Glomerular endothelial cell (primary cell): ENCODE data around the gene UFC1. TPM values are rescaled to one million over a fixed set of nuclear protein-coding genes. Genes with fewer than 3 reads are reported as not detected.
A peak's percentile ranks its signal among the peaks of the same experiment; 100 is the strongest.

Experiments
- DNase-seq: peaks from one replicate; pipeline ENCODE4 v3.0.0-alpha.2; 2011; ENCODE audit warnings: low read depth, low spot score; ENCODE audit errors: extremely low read depth
- total RNA-seq: library from RNA; depleted of rRNA; stranded (reverse); fragments of >200 nt; gene quantifications from 2 replicates; pipeline ENCODE4 v1.2.3, GENCODE V29; 2015

UFC1 gene
- total RNA-seq, 1 donor from 2014 or later = 58.5 TPM

DNA sequence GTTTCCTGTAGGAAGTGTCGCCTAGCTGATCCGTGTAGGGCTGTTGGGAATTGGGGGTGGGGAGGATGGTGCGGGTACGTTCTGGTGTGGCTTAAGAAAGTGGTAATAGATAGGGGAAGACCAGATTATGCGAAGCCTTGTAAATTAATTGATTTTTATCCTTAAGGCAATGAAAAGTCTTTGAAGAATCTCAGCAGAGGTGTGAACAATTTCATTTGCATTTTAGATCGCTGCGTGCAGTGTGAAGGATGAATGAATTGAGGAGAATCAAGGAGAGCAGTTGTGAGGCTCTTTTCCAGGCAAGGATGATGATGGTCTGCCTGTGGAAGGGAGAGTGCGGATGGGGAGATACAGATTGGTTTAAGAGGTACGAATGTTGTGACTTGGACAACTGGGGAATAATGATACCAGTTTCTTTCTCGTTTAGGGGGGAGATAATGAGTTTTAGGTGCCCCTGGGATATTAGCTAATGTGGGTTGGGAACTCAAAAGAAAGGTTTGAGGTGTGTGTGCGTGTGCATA is 20.5 kb upstream of the UFC1 start:
- no peak for DNase-seq

DNA sequence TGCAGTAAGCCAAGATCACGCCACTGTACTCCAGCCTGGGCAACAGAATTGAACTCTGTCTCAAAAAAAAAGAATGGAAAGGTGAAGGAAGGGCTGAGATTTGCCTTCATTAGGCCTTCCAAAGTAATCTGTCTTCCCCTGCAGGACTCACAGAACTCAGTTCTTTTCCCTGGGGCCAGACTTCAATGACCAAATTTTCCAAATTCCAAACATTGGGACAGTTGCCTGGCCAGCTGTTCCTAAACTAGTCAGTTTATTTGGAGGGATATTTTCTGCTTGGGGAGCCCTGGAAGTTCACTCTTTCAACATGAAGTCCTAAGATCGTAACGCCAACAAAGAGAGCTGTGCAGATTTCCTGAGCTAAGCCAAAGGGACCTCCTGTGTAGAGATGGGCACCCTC is 15.9 kb upstream of the UFC1 start:
- no peak for DNase-seq

DNA sequence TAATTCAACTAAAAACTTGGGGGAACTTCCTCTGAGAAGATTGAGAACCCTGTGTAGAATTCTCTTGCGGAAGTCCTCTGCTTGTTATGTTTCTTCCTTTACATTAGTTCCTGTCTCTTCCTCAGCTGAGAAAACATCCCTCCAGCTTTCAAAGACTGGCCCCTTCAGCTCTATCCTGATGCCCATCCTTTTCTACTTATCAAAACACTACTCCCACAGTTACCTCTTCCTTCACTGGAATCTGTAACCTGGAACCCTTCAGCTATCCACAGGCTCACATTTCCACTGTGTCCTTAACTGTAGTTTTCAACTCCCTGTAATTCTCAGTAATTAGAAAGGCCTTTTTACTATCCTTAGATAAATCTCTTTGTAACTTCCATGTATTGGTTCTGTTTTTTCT is 15.3 kb upstream of the UFC1 start:
- no peak for DNase-seq

DNA sequence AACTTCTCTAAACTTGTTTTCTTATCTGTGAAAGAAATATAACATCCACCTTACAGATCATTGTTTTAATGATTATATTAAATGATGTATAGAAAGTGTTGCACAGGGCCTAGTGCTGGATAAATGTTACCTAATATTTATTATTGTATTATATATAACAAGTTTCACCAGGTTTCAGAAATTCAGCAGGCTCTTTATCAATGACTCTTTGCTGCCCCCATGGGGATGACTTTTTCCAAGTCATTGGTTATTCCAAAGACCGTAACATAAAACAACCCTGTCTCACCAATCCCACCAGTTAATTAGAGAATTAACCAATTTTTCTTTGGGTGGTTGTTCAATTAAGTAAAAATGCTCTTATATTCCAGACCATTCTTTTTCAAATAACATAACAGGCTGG is 14.0 kb upstream of the UFC1 start:
- no peak for DNase-seq

DNA sequence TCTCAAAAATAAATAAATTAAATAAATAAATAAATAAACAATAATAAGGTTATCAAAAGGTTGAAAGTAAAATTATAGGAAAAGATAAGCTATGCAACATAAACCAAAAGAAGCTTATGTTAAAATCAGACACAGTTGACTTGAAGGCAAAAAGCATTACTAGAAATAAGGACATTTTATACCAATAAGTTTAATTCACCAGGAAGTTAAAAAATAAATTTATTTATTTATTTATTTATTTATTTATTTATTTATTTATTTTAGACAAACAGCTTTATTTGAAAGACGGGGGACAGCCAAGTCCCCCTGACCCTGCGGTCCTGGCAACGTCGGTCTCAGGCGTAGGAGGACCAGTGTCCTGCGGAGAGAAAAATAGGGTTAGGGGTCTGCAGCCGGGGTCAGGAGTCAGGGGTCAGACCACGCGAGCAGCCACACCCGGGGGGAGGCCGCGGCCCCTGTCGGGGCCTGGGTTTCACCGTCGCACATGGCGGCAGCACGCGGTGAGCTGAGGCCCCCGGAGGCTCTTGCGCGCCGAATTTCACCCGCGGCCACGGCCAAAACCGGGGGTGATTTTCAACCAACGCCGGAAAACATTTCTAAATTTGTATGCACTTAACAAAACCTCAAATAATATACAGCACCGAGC is 12.9 kb upstream of the UFC1 start:
- no peak for DNase-seq

DNA sequence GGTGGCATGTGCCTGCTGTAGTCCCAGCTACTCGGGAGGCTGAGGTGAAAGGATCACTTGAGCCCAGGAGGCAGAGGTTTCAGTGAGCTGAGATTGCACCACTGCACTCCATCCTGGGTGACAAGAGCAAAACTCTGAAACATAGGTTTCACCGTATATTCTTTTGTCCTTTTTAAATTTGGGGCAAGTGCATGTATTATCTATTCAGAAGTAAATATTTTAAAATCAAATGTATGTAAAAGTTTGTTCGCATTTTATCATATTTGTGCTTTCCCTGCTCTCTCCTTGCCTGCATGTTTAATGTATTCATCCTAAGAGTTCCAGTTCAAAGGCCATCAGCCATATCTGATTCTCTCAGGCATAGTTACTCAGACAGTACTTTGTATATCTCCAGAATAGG is 7.9 kb upstream of the UFC1 start:
- no peak for DNase-seq

DNA sequence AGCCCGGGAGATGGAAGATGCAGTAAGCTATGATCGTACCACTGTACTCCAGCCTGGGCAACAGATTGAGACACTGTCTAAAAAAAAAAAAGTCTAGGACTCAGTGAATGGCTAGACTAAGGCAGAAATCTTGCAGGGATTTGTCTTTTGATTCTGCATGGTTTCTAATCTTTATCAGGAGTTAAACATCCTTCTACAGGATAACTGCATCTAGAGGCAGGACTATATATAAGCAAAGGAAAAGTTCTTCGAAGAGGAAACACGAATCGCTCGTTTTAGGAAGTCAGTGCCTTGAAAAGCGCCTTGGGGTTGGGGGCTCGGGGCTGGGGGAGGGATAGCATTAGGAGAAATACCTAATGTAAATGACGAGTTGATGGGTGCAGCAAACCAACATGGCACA is 602 bp upstream of the UFC1 start:
- DNase-seq = no peak

DNA sequence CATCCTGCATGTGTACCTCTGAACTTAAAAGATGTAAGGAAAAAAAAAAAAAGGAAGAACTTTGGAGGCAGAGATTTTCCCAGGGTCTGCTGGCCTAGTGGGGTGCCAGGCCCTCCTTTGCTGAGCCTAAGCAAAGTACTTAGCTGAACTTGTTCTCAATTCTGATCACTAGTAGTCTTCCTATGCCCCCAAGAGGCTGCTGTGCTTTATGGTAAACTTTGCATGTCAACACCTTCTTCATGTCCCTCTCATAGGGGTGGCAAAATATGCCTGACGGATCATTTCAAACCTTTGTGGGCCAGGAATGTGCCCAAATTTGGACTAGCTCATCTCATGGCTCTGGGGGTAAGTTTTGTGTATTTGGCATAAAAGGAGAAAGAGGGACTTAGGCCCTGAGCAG is 4.1 kb downstream of the UFC1 start:
- DNase-seq = no peak

DNA sequence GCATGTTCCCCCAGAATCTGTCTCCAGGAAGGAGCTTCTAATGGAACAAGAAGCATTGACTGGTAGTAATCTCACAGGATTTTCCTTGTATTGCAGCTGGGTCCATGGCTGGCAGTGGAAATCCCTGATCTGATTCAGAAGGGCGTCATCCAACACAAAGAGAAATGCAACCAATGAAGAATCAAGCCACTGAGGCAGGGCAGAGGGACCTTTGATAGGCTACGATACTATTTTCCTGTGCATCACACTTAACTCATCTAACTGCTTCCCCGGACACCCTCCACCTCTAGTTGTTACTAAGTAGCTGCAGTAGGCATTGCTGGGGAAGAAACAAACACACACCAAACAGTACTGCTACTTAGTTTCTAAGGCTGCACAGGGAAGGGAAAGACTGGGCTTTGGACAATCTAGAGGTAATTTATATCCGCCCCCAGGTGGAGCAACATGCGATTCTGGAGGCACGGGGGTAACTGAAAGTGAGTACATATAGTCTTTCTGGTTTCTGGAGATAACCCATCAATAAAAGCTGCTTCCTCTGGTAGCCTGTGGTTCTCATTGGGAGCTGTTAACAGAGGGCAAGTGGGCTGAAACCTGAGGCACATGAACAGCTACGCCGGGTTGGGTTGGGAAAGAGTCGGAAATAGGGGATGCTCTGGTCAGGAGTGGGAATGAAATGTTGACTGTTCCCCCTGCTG is 4.7 kb downstream of the UFC1 start:
- DNase-seq = no peak

DNA sequence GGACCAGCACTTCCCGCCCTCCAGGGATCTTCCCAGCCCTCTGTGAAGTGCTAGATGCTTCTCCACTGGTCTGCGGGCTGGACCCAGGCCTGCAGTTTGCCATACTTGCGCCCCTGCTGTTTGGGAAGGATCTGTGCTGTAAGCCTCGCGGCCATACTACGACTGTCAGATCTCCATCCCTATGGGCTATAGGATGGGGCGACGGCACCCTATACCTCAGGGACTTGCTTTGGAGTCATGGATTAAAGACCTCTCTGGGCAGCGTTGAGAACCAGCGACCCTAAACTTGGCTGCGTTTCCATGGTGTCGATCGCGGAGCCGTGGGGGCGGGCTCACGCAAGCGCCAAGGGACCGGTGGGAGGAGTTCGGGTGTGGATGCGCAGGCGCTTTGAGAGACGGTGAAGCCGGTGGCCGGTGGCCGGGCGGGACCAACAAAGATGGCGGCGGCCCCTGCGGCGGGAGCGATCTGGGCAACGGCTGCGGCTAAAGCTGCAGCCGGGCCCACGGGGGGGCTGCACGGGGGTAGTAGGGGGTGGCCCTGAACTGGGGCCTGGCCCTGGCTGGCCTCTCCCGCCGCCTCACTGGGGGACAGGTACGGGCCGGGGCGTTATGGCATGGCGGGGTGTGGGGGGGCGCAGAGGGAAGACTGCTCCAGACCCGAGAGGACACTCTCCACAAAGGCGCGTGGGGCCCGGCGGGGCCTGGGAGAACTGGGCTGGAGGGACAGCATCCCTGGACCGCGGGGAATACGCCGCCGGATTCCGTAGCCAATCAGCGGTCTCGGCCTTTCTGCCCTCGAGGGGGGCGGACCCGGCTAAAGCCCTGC is 5.5 kb downstream of the UFC1 start, which contains the start of gene USP21:
TSS of gene USP21 (plus strand) at position 414 of the 826 bp plus-strand sequence. CDS start 1,141 bp downstream, outside the sequence.
- DNase-seq = no peak

DNA sequence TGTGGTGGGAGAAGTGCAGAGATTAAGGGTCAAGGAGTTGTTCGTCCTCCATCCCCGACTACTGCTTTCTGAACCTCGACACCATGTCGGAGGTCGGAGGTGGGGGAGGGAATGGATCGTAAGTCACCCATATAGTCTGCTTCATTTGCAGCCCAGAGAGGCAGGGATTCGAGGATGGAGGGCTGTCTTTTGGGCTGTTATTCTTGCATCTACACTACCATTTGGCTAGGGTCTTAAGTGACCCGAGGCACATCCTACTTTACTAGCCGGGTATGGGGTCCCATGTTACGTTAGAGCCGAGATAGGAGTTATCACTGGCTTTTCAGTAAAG is 6.1 kb downstream of the UFC1 start:
- DNase-seq = no peak

DNA sequence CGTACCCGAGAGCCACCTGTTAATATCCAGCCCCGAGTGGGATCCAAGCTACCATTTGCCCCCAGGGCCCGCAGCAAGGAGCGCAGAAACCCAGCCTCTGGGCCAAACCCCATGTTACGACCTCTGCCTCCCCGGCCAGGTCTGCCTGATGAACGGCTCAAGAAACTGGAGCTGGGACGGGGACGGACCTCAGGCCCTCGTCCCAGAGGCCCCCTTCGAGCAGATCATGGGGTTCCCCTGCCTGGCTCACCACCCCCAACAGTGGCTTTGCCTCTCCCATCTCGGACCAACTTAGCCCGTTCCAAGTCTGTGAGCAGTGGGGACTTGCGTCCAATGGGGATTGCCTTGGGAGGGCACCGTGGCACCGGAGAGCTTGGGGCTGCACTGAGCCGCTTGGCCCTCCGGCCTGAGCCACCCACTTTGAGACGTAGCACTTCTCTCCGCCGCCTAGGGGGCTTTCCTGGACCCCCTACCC is 6.9 kb downstream of the UFC1 start:
- DNase-seq = no peak

DNA sequence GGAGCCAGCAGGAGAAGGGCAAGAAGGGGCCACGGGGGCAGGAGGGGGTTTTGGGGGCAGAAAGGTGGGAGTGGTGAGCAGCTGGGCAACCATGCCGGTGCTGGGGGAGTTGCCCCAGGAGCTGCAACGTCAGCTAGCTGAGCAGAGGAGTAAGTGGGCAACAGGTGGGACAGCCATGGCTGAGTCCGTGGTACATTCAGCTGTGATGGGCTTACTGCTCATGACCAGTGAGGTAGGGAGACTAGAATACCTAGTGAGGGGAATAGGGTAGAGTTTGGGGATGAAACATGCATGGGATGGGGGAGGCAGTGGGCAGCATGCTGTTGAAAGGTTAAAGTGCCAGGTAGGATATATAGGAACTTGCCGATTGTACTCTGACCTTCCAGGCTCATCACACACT is 7.9 kb downstream of the UFC1 start:
- DNase-seq = no peak

DNA sequence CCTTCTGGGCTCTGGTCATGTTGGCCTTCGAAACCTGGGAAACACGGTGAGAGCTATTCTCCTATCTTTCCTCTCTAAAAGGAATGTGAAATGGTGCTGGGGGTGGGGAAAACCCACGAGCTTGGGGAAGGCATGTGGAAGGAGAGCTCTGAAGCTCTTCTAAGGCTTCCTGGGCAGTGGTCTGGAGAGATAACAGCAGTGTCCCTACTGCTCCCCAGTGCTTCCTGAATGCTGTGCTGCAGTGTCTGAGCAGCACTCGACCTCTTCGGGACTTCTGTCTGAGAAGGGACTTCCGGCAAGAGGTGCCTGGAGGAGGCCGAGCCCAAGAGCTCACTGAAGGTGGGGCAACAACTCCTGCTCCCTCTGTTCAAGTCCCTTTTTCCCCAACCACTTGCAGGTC is 8.3 kb downstream of the UFC1 start:
- DNase-seq = no peak

DNA sequence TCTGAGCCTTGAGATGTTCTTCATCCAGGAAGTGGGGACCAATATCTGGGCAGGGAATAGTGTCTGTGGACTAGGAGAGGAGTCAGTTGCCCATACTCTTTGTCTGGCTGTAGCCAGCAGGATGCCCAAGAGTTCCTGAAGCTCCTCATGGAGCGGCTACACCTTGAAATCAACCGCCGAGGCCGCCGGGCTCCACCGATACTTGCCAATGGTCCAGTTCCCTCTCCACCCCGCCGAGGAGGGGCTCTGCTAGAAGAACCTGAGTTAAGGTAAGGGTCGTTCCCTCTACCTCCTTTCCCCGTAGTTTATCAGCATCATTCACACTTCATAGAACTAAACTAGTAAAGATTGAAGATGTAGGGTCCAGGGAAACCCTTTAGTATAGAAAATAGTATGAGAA is 9.0 kb downstream of the UFC1 start:
- DNase-seq = no peak

DNA sequence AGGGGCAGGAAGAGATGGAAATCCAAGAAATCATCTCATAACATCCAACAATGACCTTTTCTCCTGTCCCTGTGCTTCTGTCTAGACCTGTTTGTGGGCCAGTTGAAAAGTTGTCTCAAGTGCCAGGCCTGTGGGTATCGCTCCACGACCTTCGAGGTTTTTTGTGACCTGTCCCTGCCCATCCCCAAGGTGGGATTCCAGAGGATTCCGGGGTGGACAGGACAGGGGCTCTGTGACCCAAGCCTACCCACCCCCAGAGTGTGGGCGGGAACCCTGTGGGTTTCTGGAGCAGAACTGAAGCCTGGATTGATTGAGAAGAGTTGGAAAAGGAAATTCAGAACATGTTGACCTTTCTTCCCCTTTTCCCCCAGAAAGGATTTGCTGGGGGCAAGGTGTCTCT is 10.0 kb downstream of the UFC1 start:
- no peak for DNase-seq

DNA sequence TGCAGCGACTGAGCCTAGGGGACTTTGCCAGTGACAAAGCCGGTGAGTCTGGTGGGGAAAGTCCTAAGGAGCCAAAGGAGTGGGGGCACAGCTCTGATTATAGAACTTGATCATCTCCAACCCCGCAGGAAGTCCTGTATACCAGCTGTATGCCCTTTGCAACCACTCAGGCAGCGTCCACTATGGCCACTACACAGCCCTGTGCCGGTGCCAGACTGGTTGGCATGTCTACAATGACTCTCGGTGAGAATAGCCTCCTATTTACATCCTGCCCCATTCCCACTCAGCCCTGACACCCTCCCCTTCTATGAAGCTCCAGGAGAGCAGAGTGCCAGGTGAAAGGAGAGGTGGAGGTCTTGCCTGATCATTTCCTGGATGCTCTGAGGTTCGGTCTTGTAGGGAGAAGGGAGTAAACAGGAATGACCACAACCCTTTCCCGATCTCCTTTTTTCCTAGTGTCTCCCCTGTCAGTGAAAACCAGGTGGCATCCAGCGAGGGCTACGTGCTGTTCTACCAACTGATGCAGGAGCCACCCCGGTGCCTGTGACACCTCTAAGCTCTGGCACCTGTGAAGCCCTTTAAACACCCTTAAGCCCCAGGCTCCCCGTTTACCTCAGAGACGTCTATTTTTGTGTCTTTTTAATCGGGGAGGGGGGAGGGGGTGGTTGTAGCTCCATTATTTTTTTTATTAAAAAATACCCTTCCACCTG is 11.3 kb downstream of the UFC1 start:
- no peak for DNase-seq

DNA sequence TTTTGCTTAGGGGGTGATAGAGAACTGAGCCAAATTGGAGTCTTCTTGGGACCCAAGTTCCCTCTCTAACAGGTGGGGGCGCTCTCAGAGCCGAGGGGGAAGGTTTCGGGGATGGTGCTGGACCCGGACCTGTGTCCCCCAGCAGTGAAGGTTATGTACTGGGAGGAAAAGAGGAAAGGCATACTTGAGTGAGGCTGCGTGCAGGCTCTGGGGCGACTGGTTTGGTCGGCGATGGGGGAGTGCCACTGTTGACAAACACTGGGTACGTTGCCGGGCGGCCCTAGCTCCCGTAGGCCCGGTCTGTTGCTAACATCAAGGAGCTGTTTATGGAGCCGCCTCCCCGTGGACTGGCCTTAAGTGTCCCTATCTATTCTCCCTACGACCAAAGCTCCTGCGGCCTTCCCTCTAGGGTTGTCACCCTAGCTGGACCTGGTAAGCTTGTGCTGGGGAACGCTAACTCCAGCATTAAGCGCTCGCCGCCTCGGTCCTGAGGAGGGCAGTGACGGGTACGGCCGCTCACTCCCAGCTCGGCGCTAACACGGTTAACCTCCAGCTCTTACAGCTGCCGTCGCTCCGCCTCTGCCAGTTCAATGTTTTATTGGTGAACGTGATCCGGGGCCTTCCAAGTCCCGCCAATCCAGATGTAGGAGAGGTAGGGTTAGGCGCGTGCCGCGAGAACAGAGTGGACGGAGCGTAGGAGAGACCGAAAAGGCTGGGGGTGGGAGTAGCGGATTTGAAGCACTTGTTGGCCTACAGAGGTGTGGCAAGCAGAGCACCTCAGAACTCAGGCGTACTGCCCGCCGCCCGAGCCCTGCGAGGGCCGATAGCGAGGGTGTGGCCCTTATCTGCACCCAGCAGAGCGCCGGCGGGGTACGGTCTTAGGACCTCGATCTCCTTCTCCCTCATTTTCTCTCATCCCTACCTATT is 12.2 kb downstream of the UFC1 start, which contains the start of gene PPOX:
TSS of gene PPOX (plus strand) at position 685 of the 927 bp plus-strand sequence. CDS start 422 bp downstream, outside the sequence.
- peak; percentile 91 for DNase-seq

DNA sequence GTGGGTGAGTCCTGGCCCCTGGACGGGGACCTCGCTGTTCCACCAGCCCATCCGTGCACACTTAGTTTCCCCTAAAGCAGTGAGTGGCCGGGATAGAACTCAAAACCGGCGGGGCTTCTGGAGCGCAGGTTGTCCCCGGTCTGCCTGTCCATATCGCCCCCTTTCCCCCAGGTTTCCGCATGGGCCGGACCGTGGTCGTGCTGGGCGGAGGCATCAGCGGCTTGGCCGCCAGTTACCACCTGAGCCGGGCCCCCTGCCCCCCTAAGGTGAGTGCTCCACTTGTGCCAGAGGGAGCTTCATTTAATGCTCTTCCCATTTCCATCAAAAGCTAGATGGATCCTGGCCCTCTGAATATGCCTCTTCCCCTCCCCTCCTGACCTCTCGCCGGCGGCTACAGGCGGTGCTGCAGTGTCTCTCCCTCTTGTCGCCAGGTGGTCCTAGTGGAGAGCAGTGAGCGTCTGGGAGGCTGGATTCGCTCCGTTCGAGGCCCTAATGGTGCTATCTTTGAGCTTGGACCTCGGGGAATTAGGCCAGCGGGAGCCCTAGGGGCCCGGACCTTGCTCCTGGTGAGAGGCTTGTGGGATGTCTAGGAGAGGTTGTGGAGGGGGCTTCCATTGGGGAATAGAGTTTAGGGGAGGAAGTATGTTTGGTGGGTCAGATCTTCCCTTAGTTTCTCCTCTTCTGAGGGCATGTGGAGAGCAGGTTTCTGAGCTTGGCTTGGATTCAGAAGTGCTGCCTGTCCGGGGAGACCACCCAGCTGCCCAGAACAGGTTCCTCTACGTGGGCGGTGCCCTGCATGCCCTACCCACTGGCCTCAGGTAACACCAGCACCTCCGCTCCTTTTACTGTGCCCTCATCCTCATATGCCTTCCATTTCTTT is 13.1 kb downstream of the UFC1 start:
- DNase-seq = no peak
